Measurements from ENCODE around the gene RAB5B. TPM values are rescaled to one million over a fixed set of nuclear protein-coding genes. Genes with fewer than 3 reads are reported as not detected.

Gene RAB5B
- total RNA-seq, 2 experiments from 2014 or later = 51.9 to 52.9 TPM

DNA sequence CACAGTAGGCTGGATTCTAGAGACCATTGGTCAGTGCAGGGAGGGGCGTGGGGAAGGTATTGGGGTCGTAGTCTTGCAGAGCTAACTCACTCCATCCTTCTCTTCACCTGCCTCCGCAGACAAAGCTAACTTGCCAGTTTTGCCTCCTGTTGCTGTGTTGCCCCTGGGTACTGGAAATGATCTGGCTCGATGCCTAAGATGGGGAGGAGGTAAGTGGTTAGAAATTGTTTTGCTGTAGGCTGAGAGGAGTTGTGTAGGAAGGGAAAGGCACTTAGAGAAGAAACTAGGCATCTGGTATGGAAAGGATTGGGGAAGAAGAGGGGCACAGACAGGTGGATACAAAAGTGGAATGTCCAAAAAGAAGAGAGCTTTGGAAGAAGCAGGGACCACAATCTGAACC lies 31.8 kb upstream of the RAB5B start:
- POLR2A ChIA-PET = interaction anchor here (1.0 to 14.0 kb wide), 4 partner anchors 9 to 32 kb away, joined by 3 to 139 read pairs (median 4); partner anchors contain the start of genes DGKA, PYM1 and RAB5B
- Mint-ChIP-seq H3K27me3 (ENCODE audit: low read depth) (no peaks in the 10 kb centered on the region), H3K4me3 (no peak overlapping the region), H3K36me3 (ENCODE audit: low read depth) (peaks cover 95% of the 10 kb centered on the region), H3K9me3 (ENCODE audit: insufficient read depth) (no peaks in the 10 kb centered on the region), H3K4me1 (ENCODE audit: low read depth) (peaks cover 51% of the 10 kb centered on the region), H3K27ac (peak overlapping the region; percentile 19)
- ATAC-seq (no peak), DNase-seq (no peak)
- CTCF ChIA-PET = interaction anchor here (0.7 to 5.2 kb wide), 6 partner anchors 12 to 204 kb away, joined by 3 to 42 read pairs (median 5); partner anchors contain the start of gene PYM1

DNA sequence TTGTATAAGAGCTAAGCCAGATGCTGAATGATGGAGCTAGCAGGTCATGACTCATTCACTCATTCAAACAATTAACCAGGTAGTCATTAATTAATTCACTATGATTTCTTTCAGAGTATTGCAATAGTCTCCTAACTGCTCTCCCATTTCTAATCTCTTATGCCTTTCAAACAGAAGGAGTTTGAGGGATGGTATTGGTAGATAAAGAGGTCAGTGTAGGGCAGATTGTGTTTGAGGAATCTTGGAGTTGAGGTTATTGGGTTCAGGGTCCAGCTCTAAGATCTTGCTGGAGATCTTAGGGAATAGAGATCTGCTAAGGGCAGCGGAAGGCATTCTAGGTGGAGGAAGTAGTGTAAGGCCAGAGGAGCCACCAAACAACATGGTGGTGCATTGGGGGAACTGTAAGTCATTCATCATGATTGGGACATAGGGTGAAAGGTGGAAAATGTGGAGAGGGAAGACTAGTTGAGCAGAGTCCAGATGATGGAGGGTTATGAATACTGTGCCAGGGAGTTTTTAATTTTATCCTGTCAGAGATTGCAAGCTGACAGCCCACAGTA lies 31.2 kb upstream of the RAB5B start:
- peaks cover 94% of the 10 kb centered on the region for H3K36me3 Mint-ChIP-seq (ENCODE audit: low read depth)
- ChIA-PET CTCF (interaction anchor here (0.7 to 5.2 kb wide), 6 partner anchors 12 to 205 kb away, joined by 3 to 42 read pairs (median 5); partner anchors contain the start of gene PYM1), POLR2A (interaction anchor here (1.0 to 14.0 kb wide), 4 partner anchors 9 to 31 kb away, joined by 3 to 139 read pairs (median 4); partner anchors contain the start of genes DGKA, PYM1 and RAB5B)
- no peak for DNase-seq
- H3K4me3 Mint-ChIP-seq = no peak overlapping the region
- no peaks in the 10 kb centered on the region for H3K27me3 Mint-ChIP-seq (ENCODE audit: low read depth)
- no peaks in the 10 kb centered on the region for H3K9me3 Mint-ChIP-seq (ENCODE audit: insufficient read depth)
- peak overlapping the region; percentile 31 for H3K27ac Mint-ChIP-seq
- ATAC-seq = no peak
- peaks cover 45% of the 10 kb centered on the region for H3K4me1 Mint-ChIP-seq (ENCODE audit: low read depth)

DNA sequence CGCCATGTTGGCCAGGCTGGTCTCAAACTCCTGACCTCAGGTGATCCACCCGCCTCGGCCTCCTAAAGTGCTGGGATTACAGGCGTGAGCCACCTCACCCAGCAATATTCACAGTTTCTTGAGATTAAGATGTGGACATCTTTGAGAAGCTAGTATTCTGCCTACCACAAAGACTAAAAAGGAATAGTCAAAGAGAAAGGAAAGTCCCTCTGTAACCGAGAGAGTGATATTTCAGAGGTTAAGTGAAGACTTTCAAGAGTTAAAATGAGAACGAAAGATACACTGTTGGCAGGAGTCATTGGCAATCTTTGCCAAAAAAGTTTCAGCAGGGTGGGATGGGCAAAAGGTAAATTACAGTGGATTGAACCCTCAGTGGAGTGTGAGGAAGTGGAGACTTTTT lies 27.3 kb upstream of the RAB5B start:
- CTCF ChIA-PET = no interaction called here
- peaks cover 73% of the 10 kb centered on the region for H3K36me3 Mint-ChIP-seq (ENCODE audit: low read depth)

DNA sequence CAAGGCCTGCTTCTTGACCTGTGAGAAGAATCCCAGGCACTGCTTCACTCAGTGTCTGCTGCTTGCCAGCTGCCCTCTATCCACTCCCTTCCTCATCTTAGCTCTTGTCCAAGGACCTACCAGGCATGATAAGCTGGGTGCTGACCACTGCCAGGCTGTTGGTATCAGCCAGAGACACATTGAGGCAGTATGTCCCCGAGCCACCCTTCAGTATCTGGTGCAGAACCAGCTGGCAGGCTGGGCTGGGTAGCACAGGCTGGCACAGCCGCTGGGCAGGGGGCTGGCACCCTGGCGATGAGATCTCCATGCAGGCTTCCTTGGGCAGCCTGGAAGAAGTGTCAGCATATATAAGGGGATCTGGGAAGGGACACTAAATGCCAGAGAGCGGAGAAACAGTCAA lies 18.5 kb upstream of the RAB5B start:
- H3K9me3 Mint-ChIP-seq (ENCODE audit: insufficient read depth) = no peaks in the 10 kb centered on the region
- ChIA-PET CTCF (interaction anchor here (0.8 to 2.0 kb wide), 12 partner anchors 10 to 86 kb away, joined by 3 to 7 read pairs (median 5); partner anchors contain the start of gene RAB5B), POLR2A (interaction anchor here (0.7 to 5.3 kb wide), 9 partner anchors 9 to 137 kb away, joined by 3 to 20 read pairs (median 4); partner anchors contain the start of genes ORMDL2, PMEL, RAB5B and SARNP)
- H3K4me1 Mint-ChIP-seq (ENCODE audit: low read depth) = peaks cover 2% of the 10 kb centered on the region
- no peak for DNase-seq
- no peak overlapping the region for H3K4me3 Mint-ChIP-seq
- H3K27ac Mint-ChIP-seq = peak overlapping the region; percentile 39
- H3K36me3 Mint-ChIP-seq (ENCODE audit: low read depth) = peaks cover 47% of the 10 kb centered on the region
- ATAC-seq = no peak
- H3K27me3 Mint-ChIP-seq (ENCODE audit: low read depth) = no peaks in the 10 kb centered on the region

More for the DNA sequence above, 27.3 kb upstream of the RAB5B start:
- Mint-ChIP-seq H3K4me1 (ENCODE audit: low read depth) (peaks cover 12% of the 10 kb centered on the region), H3K4me3 (no peak overlapping the region), H3K27ac (no peak overlapping the region), H3K27me3 (ENCODE audit: low read depth) (no peaks in the 10 kb centered on the region), H3K9me3 (ENCODE audit: insufficient read depth) (no peaks in the 10 kb centered on the region)
- no peak for ATAC-seq
- DNase-seq = no peak
- POLR2A ChIA-PET = interaction anchor here (0.9 to 14.0 kb wide), 5 partner anchors 8 to 18 kb away, joined by 3 to 139 read pairs (median 6); partner anchors contain the start of genes DGKA and PYM1

DNA sequence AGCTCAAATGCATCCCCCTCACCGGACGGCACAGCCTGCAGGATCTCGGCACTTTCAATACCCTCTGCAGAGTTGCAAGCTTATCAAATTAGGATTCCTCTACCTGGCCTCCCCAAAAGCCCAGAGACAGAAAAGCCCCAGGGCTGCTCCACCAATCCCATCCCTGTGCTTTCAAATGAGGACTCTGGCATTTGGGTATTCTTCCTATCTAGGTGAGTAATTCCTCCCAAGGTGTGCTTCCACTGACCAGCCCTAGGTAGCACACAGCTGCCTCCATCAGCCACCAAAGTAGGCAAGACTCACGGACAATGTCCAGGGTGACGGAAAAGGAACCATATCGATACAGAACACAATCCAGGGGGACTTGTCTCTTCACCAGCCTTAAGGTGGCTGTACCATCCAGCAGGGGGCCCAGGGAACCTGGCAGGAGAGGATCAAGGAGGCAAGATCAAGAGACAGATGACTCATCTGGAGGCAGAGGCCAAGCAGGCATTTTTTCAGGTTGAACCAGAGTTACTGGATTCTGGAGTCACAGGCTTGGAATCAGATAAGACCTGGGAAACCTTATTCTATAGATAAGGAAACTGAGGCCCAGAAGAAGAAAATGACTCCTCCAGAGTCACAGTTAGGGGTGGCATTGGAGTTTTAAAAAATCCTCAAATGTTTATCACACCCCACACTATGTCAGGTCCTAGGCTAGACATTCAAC lies 17.9 kb upstream of the RAB5B start:
- Mint-ChIP-seq H3K4me1 (ENCODE audit: low read depth) (peaks cover 2% of the 10 kb centered on the region), H3K4me3 (no peak overlapping the region), H3K9me3 (ENCODE audit: insufficient read depth) (no peaks in the 10 kb centered on the region), H3K27me3 (ENCODE audit: low read depth) (no peaks in the 10 kb centered on the region), H3K36me3 (ENCODE audit: low read depth) (peaks cover 47% of the 10 kb centered on the region), H3K27ac (peak overlapping the region; percentile 41)
- ATAC-seq (peak; percentile 78), DNase-seq (peak; percentile 63)
- POLR2A ChIA-PET = interaction anchor here (0.7 to 5.3 kb wide), 9 partner anchors 8 to 138 kb away, joined by 3 to 20 read pairs (median 4); partner anchors contain the start of genes ORMDL2, PMEL, RAB5B and SARNP
- CTCF ChIA-PET = interaction anchor here (0.7 to 2.0 kb wide), 15 partner anchors 11 to 217 kb away, joined by 3 to 7 read pairs (median 5); partner anchors contain the start of gene RAB5B

DNA sequence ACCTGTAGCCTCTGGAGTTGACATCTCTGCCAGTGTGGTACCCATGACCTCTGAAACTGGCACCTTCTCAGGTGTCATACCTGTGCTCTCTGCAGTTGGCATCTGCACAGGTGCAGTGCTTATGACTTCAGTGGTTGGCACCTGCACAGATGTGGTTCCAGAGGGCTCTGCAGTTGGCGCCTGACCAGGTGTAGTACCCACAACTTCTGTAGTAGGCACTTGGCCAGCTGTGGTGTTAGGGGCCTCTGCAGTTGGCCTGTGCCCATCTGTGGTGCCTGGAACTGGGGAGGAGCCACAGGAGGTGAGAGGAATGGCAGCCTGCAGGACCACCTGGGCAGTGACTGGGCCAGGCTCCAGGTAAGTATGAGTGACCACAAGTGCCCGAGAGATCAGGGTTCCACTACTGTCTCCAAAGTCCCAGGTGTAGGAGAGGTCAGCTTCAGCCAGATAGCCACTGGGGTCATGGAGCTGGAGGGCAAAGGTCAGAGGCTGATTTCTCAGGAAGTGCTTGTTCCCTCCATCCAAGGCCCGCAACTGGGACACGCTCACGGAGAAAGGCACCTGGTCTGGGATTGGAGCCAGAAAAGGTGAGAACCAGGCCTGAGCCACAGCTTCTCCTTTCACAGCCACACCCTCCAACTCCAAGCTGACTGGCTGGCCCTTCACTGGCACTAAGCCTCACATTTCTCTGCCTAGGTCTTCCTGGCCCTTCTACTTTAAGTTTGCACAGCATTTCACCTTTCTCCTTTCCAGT lies 16.6 kb upstream of the RAB5B start:
- Mint-ChIP-seq H3K9me3 (ENCODE audit: insufficient read depth) (no peaks in the 10 kb centered on the region), H3K27me3 (ENCODE audit: low read depth) (no peaks in the 10 kb centered on the region), H3K4me1 (ENCODE audit: low read depth) (peaks cover 2% of the 10 kb centered on the region), H3K27ac (peak overlapping the region; percentile 29), H3K36me3 (ENCODE audit: low read depth) (peaks cover 34% of the 10 kb centered on the region), H3K4me3 (no peak overlapping the region)
- ChIA-PET POLR2A (interaction anchor here (0.7 to 5.3 kb wide), 7 partner anchors 10 to 163 kb away, joined by 3 to 20 read pairs (median 3); partner anchors contain the start of gene RAB5B), CTCF (interaction anchor here (0.7 to 2.1 kb wide), 8 partner anchors 11 to 219 kb away, joined by 3 to 8 read pairs (median 4); no protein-coding TSS in a partner anchor)
- ATAC-seq (no peak), DNase-seq (no peak)

DNA sequence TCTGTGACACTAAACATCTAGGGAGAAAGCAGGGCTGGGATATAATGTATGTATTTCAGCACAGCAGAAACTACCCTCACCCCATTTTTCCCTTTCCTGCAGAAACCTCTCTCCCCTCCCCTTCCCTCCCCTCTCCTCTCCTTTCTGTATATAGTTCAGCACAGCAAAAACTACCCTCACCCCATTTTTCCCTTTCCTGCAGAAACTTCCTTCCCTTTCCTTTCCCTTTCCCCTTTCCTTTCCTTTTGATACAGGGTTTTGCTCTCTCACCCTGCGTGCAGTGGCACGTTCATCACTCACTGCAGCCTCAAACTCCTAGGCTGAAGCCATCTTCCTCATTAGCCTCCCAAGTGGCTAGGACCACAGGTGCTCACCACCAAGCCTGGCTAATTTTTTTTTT lies 10.1 kb upstream of the RAB5B start:
- Mint-ChIP-seq H3K27ac (no peak overlapping the region), H3K36me3 (ENCODE audit: low read depth) (peaks cover 12% of the 10 kb centered on the region), H3K27me3 (ENCODE audit: low read depth) (no peaks in the 10 kb centered on the region), H3K4me3 (no peak overlapping the region), H3K9me3 (ENCODE audit: insufficient read depth) (no peaks in the 10 kb centered on the region), H3K4me1 (ENCODE audit: low read depth) (peaks cover 23% of the 10 kb centered on the region)
- no peak for ATAC-seq
- ChIA-PET POLR2A (no interaction called here), CTCF (no interaction called here)
- no peak for DNase-seq

DNA sequence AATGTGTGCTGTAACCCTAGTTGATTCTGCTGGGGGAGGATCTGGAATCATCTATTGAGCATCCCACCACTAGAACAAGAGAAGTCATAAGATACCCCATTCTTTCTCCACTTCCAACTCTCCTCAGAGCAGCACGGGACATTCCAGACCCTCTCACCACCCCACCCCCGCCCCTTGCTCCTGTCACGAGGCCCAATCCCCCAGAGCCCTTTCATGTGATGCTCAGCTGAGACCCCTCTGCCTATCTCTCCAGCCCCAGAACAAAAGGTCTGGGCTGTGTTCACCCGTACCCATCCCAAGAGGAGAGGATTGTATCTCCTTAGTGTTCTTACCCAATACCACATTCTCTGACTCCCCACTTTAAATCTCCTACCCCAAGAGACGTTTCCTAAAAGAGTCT lies 8.6 kb upstream of the RAB5B start:
- ChIA-PET CTCF (no interaction called here), POLR2A (interaction anchor here (1.1 kb wide), 1 partner anchor 13 kb away, joined by 3 read pairs; no protein-coding TSS in a partner anchor)
- Mint-ChIP-seq H3K27me3 (ENCODE audit: low read depth) (no peaks in the 10 kb centered on the region), H3K36me3 (ENCODE audit: low read depth) (peaks cover 18% of the 10 kb centered on the region), H3K27ac (no peak overlapping the region), H3K4me1 (ENCODE audit: low read depth) (peaks cover 30% of the 10 kb centered on the region), H3K9me3 (ENCODE audit: insufficient read depth) (no peaks in the 10 kb centered on the region), H3K4me3 (no peak overlapping the region)
- no peak for ATAC-seq
- DNase-seq = no peak

DNA sequence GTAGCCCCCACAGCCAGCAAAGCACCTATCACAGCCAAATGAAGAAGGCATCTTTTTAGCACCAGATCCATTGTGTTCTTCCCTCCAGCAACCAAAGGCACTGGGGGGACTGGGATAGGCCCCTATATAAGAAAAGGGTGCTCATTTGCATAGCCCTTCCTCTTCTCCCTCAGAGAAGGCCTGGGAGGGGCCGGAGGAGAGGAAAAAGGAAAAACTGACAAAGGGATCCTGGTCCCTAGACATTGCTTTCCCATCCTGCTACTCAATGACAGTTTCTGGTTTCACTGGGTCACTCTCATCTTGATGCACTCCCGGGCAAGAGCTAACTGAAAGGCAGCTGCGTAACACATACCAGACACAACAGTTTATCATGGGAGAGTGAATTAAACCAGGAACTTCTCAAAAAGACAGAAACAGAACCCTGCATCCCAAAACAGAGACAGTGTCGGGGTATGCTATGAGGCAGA lies 7.9 kb upstream of the RAB5B start, which contains the start of gene PMEL:
Gene PMEL, minus strand, starts transcription at position 102 of the 467 bp plus-strand sequence. Its CDS starts 31 bp downstream, at position 71.
- Mint-ChIP-seq H3K27ac (peak within 1 kb of the TSS; percentile 91), H3K36me3 (ENCODE audit: low read depth) (peaks cover 25% of the 10 kb centered on the region), H3K27me3 (ENCODE audit: low read depth) (no peaks in the 10 kb centered on the region), H3K9me3 (ENCODE audit: insufficient read depth) (no peaks in the 10 kb centered on the region), H3K4me1 (ENCODE audit: low read depth) (peaks cover 32% of the 10 kb centered on the region), H3K4me3 (peak within 1 kb of the TSS; percentile 97)
- ATAC-seq (no peak), DNase-seq (no peak)
- POLR2A ChIA-PET = interaction anchor here (1.0 kb wide), 1 partner anchor 10 kb away, joined by 3 read pairs; no protein-coding TSS in a partner anchor
- CTCF ChIA-PET = no interaction called here

DNA sequence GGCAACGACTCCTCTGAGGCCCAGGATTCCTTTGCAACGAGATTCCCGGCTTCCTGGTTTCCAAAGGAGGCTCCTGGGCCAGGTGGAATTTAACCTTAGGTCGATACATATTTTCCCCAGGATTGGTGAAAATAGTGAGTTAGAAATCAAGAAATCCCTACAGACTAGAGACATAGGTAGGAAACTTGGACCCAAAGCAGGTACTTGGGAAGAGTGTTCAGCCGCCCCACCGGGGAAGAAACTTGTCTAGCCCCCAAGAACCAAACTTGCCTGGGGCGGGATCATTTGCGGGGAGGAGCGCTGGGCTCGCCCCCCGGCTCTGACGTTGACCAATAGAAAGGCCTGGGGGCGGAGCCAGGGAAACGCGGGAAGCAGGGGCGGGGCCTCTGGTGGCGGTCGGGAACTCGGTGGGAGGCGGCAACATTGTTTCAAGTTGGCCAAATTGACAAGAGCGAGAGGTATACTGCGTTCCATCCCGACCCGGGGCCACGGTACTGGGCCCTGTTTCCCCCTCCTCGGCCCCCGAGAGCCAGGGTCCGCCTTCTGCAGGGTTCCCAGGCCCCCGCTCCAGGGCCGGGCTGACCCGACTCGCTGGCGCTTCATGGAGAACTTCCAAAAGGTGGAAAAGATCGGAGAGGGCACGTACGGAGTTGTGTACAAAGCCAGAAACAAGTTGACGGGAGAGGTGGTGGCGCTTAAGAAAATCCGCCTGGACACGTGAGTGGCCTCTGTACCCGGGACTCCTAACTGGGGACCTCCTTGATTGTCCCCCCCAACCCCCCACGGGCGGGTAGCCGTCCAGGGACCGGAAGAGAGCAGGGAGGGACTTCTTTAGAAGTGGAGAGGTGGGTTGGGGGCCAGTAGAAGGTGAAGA lies 7.2 kb upstream of the RAB5B start, which contains the start of gene CDK2:
Gene CDK2, plus strand, starts transcription at position 423 of the 874 bp plus-strand sequence. Its CDS starts 179 bp downstream, at position 602.
- ATAC-seq (peak; percentile 97), DNase-seq (peak; percentile 95)
- Mint-ChIP-seq H3K27ac (peak within 1 kb of the TSS; percentile 91), H3K4me3 (peak within 1 kb of the TSS; percentile 97), H3K27me3 (ENCODE audit: low read depth) (no peaks in the 10 kb centered on the region), H3K36me3 (ENCODE audit: low read depth) (peaks cover 29% of the 10 kb centered on the region), H3K9me3 (ENCODE audit: insufficient read depth) (no peaks in the 10 kb centered on the region), H3K4me1 (ENCODE audit: low read depth) (peaks cover 33% of the 10 kb centered on the region)
- ChIA-PET POLR2A (interaction anchor here (0.7 to 1.7 kb wide), 5 partner anchors 11 to 168 kb away, joined by 3 to 9 read pairs (median 7); no protein-coding TSS in a partner anchor), CTCF (interaction anchor here (0.6 to 1.8 kb wide), 3 partner anchors 10 to 27 kb away, joined by 3 to 7 read pairs (median 7); no protein-coding TSS in a partner anchor)
